RWPE2 (cell line): ENCODE data around the gene DYNLRB2.
A peak's percentile ranks its signal among the peaks of the same experiment; 100 is the strongest.

Source experiments
- ATAC-seq: fragments of 200-7000 bp; cut with Tn5 transposase; 3 replicates; pipeline ENCODE4 v1.9.1; 2021; ENCODE audit warnings: low read depth
- DNase-seq: peaks from one replicate; pipeline ENCODE4 v3.0.0-alpha.2; 2020; ENCODE audit warnings: low spot score
- H3K27ac ChIP-seq: fragments of 450-650 bp; 2 replicates; pipeline ENCODE4 v1.5.1; 2017; ENCODE audit warnings: mild to moderate bottlenecking; ENCODE audit not compliant: poor library complexity, severe bottlenecking
- H3K27me3 ChIP-seq: fragments of 250-450 bp; sonication (Bioruptor Pico); 2 replicates; pipeline ENCODE4 v1.5.1; 2021; ENCODE audit warnings: mild to moderate bottlenecking, moderate library complexity; ENCODE audit not compliant: insufficient read depth, poor library complexity, severe bottlenecking
- H3K36me3 ChIP-seq: fragments of 250-450 bp; sonication (Bioruptor Pico); 2 replicates; pipeline ENCODE4 v1.5.1; 2020; ENCODE audit warnings: low read depth, mild to moderate bottlenecking, moderate library complexity
- H3K4me1 ChIP-seq: fragments of 250-450 bp; sonication (Bioruptor Pico); 2 replicates; pipeline ENCODE4 v1.5.1; 2021; ENCODE audit warnings: mild to moderate bottlenecking, moderate library complexity; ENCODE audit not compliant: insufficient read depth, poor library complexity, severe bottlenecking
- H3K4me3 ChIP-seq: fragments of 250-450 bp; sonication (Bioruptor Pico); 2 replicates; pipeline ENCODE4 v1.5.1; 2021; ENCODE audit warnings: mild to moderate bottlenecking, moderate library complexity; ENCODE audit not compliant: severe bottlenecking
- H3K9me3 ChIP-seq: fragments of 250-450 bp; sonication (Bioruptor Pico); 2 replicates; pipeline ENCODE4 v1.5.1; 2021; ENCODE audit warnings: mild to moderate bottlenecking, moderate library complexity; ENCODE audit not compliant: severe bottlenecking
- CTCF ChIP-seq: fragments of 450-650 bp; IDR thresholded peaks from one replicate; pipeline ENCODE4 v1.5.1; 2017; ENCODE audit warnings: mild to moderate bottlenecking, moderate library complexity; ENCODE audit not compliant: poor library complexity, severe bottlenecking

Gene DYNLRB2

GRCh38 chr16:80544326-80544725 lies 3.5 kb downstream of the DYNLRB2 start:
- no peak for TF ChIP-seq CTCF
- H3K36me3 ChIP-seq: no peaks in the 10 kb centered on the region
- peaks cover 9% of the 10 kb centered on the region for H3K4me1 ChIP-seq
- DNase-seq: no peak
- H3K27me3 ChIP-seq: no peaks in the 10 kb centered on the region
- no peak overlapping the region for H3K4me3 ChIP-seq
- no peak overlapping the region for H3K27ac ChIP-seq
- no peaks in the 10 kb centered on the region for H3K9me3 ChIP-seq
- ATAC-seq: peak; percentile 48

DNA sequence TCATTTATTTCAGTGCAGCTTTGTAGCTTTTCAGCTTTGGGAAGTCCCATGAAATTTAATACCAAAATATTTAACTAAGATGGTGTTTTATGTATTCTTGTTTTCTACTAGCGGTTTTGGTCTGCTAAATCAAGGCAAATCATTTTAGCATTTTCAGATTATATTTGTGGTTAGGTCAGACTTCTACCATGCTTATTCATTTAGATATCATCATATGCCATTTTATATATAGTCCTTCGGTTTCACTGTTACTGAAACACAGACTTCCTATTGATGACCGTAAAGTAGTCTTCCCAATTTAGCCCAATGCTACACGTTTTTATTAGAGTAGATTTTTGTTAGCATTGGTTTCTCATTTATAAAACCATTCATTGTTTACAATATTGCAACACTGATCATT lies 5.5 kb downstream of the DYNLRB2 start:
- no peaks in the 10 kb centered on the region for H3K27me3 ChIP-seq
- ATAC-seq (no peak), DNase-seq (no peak)
- H3K4me1 ChIP-seq: peaks cover 3% of the 10 kb centered on the region
- H3K9me3 ChIP-seq: no peaks in the 10 kb centered on the region
- H3K4me3 ChIP-seq: no peak overlapping the region
- H3K27ac ChIP-seq: no peak overlapping the region
- no peaks in the 10 kb centered on the region for H3K36me3 ChIP-seq
- no peak for TF ChIP-seq CTCF

- H3K36me3 ChIP-seq: no peaks in the 10 kb centered on the region
- peaks cover 7% of the 10 kb centered on the region for H3K4me1 ChIP-seq
- no peak overlapping the region for H3K4me3 ChIP-seq
- H3K27me3 ChIP-seq: no peaks in the 10 kb centered on the region
- no peaks in the 10 kb centered on the region for H3K9me3 ChIP-seq
- H3K27ac ChIP-seq: no peak overlapping the region
- no peak for TF ChIP-seq CTCF
- no peak for DNase-seq
- ATAC-seq: no peak
Observed at GRCh38 chr16:80547145-80547544, 6.4 kb downstream of the DYNLRB2 start.

GRCh38 chr16:80552277-80552676 lies 11.5 kb downstream of the DYNLRB2 start:
- DNase-seq (no peak), ATAC-seq (peak; percentile 92)
- H3K4me1 ChIP-seq: peaks cover 7% of the 10 kb centered on the region
- no peak overlapping the region for H3K4me3 ChIP-seq
- no peak for TF ChIP-seq CTCF
- no peaks in the 10 kb centered on the region for H3K27me3 ChIP-seq
- no peaks in the 10 kb centered on the region for H3K36me3 ChIP-seq
- H3K27ac ChIP-seq: no peak overlapping the region
- no peaks in the 10 kb centered on the region for H3K9me3 ChIP-seq

DNA sequence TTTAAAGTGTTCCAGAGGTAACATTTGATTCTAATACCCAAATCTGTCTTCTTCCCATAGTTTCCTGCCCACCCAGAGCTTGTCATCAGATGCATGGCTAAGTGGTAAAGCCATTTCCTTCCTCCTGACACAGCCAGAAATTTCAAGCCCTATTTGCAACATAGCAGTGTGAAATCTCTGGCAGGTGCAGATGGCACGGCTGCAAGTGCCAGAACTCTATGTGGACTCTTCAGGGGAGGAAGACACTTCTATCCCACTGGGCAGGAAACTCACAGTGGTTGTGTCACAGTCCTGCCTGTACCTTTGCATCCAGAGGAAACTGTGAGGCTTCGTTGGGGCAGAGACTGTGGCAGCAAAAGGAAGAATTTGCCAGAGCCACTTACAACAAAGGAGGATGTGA lies 13.2 kb downstream of the DYNLRB2 start:
- H3K27ac ChIP-seq: no peak overlapping the region
- H3K4me3 ChIP-seq: no peak overlapping the region
- no peaks in the 10 kb centered on the region for H3K27me3 ChIP-seq
- no peaks in the 10 kb centered on the region for H3K36me3 ChIP-seq
- no peak for DNase-seq
- H3K4me1 ChIP-seq: peaks cover 7% of the 10 kb centered on the region
- no peak for ATAC-seq
- no peak for TF ChIP-seq CTCF
- H3K9me3 ChIP-seq: no peaks in the 10 kb centered on the region
